GM21723 (cell line): Measurements from ENCODE around the gene SH3PXD2A.

Source experiments
- ATAC-seq: cut with Tn5 transposase; IDR thresholded peaks from one replicate; pipeline ENCODE4 v1.9.1; 2021; ENCODE audit warnings: mild to moderate bottlenecking, moderate library complexity; ENCODE audit not compliant: unreplicated experiment

Gene SH3PXD2A

DNA sequence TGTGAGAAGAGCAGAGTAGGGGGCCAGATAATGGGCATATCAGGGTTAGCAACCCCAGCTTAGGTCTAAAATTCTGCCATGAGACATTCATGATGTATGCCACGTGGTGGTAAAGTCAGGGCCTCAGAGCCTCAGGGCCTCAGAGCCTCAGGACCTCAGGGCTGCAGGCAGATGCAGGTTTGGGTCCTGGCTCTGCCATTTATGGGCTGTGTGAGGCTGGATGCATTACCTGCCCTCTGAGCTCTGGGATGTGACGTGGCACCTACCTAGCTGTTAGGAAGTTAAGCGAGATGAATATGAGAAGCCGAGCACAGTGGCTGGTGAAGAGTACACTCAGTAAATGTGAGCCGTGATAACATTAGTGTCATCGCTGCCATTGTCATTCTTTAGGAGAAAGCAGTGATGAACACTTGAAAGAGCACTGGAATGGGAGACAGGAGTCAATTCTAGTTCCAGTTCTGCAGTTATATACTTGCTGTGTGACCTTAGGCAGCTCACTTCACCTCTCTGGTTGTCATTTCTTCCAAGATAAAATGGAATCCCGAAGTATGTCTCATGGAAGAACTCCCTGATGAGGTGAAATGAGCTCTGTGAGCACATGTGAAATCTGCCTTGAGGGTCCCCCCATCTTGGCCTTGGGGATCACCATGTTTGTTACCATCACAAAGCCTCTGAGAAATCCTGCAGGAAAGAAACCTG lies 127.2 kb downstream of the SH3PXD2A start:
- ATAC-seq, result no peak

DNA sequence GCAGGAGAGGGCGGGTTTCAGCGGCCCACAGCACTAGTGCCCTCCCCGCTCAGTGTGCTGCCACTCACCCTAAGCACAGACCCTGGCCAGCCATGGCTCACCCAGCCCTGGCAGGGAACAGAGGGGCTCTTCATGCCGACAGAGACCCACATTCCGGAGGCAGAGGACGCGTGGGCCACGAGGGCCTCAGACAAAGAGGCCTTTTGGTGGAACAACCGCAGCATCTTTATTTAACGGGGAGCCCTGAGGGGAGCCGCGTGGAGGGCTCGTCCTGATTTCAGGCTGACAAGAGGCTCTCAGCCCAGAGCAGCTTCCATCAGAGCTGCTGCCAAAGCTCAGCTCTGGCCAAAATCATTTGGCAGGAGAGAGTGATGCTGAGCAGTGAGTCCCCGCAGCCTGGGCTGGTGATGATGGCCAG lies 127.8 kb downstream of the SH3PXD2A start:
- ATAC-seq, result no peak

DNA sequence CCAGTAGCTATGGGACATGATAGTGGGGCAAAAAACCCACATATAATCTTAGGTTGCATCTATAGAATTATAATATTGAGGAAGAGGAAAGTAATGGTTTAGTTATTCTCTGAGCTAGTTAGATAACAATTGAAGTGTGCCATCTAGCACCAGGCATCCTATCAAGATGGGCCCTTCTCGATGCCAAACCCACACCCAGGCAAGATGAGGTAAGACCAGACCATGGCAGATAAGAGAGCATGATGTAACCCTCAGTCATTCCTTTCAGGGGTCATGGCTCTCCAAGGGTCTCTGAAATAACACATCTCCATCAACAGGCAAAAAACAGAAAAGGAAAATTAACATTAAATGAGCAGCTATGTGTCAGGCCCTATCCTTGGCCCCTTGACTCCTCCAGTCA lies 128.7 kb downstream of the SH3PXD2A start:
- no peak for ATAC-seq

DNA sequence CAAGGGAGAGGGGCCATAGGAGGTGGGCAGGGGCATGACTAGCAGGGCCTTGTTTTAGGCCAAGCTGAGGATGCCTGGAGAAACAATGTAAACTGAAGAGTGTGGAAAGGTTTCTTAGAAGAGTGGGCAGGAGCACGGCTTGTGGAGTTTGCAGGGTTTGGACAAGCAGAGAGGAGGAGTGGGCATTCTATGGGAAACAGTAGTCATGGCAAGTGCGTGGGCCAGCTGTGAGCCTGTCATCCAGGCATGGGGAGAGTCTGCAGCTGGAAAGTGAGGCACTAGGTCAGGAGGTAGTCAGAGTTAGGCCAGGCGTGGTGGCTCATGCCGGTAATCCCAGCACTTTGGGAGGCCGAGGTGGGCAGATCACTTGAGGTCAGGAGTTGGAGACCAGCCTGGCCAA lies 130.1 kb downstream of the SH3PXD2A start:
- ATAC-seq, result no peak

DNA sequence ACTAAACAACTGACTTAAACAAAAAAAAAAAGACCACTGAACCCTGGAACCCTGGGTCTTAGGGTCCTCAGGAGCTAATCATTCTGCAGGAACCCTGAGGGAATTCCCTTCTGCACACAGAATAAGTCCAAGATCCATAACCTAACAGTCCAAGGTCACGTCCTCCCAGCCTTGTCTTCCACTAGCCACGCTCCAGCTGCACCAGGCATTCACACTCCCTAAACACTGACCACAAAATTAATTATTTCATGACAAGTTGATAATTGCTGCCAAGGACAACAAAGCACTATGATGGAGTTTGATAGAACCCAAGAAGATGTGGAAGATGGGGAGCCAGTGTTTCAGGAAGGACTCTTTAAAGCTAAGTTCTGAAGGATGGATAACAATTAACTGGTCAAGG lies 130.6 kb downstream of the SH3PXD2A start:
- no peak for ATAC-seq

DNA sequence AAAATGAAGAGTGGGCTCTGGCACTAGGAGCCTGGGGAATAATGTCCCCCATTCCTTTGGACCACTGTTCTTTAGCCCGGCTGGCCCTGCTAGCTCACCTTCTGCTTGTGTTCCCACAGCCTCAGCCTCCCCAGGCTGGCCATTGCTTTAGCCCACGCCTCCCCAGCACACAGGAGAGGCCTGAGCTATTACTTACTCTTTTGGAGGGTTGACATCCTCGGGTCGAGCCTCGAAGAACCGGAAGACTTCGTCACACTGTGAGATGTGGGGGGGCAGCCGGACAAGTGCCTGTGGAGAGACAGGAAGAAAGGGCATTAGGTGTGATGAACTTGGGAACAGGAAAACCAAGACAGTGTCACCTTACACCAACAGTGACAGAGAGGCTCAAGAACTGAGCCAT lies 131.3 kb downstream of the SH3PXD2A start:
- ATAC-seq, result no peak

DNA sequence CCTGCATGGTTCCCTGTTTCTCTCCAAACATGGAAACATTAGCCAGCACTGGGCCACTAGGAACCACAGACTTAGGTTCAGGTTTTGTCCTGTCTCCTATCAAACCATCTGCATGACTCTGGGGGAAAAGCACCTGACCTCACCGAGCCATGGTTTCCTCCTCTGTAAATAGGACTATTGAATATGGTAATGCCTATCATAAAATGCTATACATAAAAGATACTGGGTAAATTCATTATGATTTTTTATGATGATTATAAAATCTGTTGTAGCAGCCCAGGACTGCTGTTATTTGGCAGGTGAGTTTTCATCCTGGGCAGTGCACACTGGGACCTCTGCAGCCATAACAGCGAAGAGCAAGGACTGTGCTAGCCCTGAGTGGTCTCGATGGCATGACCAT lies 131.8 kb downstream of the SH3PXD2A start:
- ATAC-seq, result no peak

DNA sequence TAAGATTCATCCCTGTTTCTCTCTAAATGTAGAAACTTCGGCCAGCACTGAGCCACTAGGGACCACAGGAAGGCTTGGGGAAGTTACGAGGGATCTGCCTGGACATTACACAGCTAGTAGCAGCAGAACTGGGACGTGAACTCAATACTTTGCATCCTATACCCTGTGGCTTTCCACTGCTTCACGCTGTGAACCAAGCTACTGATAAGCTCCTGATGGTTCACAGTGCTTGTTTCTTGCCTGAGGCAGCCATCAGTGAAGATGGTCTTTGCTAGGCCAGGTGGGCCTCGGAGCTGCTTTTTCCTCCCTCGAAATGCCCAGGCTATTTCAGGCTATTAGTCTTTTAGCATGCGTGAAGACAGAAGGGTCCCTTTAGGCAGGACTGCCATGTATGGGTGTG lies 132.7 kb downstream of the SH3PXD2A start:
- ATAC-seq, result no peak

DNA sequence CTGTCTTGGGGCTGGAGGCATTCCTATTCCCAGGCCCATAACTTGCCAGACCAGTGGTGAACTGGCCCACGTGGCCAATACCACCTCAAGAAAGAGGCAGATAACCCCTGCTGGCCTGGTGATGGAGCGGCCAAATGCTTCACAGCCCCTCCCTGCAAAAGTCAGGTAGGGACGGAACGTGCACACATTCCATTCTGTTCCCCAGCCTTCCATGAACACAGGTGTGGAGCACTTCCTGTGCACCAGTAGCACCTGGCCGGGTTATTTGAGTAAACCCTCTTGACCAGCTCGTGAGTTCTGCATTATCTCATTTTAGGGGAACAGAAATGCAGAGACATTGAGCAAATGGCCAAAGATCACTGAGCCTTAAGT lies 134.4 kb downstream of the SH3PXD2A start:
- ATAC-seq, result no peak

DNA sequence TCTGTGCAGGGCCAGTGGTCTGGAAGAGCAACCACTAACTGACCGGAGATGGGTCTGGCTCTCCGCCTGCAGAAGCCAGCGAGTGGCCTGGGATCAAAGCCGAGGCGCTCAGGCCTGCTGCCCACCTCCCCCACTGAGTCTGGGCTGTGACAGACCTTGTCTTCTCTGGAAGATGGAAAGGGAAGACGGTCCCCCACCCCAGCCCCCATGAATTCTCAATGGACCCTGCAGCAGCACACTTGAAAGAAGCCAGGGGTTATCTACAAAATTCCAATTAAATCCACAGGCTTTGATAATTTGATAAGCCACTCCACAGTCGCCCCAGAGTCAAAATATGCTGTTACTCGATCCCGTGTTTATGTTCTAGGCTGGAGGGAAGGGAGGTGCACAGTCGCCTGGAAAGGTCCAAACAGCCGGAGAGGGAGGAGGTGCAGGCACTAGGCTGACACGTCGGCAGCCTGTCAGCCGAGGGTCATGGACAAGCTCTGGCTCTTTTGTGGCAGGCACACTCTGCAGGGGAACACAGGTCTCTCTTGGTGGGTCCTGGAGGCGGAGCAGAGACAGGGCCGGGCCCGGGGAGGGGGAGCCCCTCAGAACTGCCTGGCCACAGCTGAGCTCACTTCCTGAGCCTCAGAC lies 134.9 kb downstream of the SH3PXD2A start:
- ATAC-seq, result no peak

DNA sequence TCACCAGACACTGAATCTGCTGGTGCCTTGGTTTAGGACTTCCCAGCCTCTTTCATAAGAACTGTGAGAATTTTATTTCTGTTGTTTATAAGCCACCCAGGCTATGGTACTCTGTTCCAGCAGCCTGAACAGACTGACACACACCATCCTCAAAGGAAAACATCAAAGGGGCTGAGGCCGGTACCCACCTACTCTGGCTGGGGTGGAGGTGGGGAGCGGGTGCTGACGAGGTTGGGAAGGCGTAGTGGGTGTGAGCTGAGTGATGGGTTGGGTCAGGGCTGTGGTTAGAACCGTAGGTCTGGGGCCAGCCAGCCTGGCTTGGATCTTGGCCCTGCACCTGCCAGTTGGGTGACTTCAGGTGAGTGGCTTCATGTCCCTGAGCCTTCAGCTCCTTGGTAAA lies 136.3 kb downstream of the SH3PXD2A start:
- no peak for ATAC-seq

DNA sequence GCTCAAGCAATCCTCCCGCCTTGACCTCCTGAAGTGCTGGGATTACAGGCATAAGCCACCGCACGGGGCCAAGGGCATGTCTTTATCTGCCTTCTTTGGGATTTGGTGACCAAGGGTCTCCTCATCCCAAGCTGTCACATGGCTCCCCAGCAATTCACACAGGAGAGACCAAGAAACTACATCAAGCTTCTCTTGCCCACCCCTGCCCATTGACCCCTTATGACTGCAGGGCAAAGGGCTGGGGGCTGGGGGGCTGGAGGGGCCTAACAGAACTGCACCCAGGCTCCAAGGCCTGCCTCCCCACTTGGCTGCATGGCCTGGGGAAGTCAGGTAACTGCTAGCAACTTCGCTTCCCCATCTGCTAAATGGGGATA lies 137.1 kb downstream of the SH3PXD2A start:
- no peak for ATAC-seq

DNA sequence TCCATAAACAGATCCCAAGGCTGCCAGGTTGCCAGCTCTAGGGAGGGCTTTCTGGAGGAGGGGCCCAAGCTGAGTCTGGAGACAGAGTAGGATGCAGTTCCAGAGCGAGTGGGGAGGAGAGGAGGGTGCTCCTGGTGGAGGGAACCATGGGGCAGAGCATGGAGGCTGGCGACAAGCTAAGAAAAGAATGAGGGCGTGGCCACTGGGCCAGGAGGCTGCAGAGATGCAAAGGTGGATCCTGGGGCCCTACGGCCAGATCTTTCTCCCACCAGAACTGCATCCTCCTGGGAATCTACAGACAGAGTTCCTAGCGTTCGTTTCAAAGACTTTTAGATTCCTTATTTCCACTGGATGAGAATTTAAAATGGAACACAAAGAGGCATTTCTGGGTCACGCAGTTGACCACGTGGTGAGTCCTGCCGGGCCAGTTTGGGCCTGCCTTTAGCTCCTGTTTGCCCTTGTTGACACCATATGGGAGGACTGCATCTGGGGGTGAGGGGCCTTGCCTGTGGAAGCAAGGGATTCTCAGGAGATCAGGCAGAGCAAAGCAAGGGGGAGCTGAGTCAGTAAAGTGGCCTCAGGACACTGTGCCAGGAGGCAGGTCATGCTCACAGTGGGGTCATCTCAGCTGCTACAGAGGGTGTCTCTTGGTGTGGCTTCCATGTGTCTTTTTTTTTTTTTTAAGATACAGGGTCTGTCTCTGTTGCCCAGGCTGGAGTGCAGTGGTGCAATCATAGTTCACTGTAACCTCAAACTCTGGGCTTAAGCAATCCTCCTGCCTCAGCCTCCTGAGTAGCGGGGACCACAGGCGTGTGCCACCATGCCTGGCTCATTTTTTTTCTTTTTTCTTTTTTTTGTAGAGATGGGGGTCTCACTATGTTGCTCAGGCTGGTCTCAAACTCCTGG lies 137.8 kb downstream of the SH3PXD2A start:
- no peak for ATAC-seq

DNA sequence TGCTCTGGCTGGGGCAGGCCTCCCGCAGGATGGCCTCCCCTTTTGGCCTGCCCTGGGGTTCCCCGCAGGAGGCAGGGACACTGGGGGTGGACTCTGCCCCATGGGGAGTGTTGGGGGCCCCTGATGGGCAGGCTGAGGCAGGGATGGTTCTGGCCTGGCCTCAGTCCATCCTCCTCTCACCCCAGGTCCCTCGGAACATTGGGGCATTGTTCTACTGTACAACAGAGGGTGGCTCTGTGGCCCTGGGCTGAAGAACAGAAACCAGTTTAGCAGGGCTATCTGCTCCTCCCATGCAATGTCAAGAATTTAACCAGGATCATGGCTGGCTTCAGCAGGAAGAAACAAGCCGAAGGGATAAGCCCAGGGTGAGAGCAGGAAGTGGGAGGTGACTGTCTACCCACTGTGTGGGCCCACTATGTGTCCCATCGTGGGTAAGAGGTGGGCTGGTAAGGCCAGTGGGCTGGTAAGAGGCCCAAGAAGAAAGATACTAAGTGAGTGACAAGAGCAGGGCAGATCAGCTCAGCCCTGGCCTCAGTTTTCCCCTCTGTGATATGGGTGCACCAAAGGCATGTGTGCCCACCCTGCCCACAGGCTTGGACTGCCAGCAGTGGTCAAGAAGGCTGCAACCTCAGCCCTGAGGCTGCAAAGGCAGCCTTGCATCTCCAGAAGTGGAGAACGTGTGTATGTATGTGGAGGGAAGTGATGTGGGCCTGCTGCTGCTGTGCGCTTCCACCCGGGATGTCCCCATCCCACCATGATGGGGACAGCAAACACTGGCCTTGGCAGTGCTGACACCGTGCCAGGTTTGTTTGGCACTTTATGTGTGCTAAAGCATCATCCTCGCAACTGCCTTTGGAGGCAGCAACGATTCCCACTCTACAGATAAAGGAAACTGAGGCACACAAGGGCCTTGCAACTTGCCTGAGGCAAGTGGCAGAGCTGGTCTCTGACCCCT lies 138.9 kb downstream of the SH3PXD2A start:
- no peak for ATAC-seq

DNA sequence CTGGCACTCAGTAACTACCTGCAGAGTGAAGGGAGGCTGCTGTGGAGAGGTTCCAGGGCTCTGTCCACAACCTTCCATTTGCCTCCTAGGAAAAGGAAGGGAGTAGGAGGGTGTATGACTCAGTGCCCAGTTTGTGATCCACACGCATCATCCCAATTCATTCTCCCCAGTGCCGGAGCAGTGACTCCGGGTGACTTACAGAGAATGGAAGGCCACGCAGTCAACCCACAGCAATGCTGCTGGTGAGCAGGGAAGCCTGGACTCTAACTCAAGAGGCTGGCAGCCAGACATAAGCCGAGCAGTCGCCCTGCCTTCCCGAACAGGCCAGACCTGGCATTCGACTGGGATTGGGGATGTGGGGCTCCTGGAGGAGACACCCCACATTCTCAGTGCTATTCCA lies 139.9 kb downstream of the SH3PXD2A start:
- ATAC-seq, result no peak

DNA sequence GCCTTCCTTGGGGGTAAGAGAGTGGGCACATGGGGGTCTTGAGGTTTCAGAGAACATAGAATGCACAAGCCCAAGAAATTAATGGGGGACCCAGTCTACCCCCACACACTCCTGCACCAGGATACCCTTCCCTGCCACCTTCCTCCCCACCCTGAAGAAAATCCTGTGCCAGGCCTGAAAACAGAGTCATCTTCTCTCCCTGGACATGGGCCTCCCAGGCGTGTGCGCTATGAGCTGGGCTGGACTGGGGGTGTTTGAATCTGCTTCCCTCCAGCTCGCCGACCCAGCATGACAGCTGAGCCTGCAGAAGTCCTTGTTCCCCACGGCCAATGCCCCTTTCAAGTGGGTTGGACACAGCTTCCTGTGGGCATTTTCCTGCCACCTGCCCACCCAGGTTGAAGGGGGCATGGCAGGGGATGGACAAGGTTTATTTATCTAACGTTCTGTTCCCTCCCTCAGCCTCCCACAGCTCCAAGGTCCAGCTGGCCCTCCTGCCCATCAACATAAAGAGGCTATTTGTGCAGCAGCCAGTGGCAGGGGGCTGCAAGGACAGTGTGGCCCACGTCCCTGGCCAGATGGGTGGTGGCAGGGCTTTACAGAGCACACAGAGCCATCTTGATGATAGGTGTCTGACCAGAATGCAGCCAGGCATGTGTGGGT lies 141.0 kb downstream of the SH3PXD2A start:
- no peak for ATAC-seq

DNA sequence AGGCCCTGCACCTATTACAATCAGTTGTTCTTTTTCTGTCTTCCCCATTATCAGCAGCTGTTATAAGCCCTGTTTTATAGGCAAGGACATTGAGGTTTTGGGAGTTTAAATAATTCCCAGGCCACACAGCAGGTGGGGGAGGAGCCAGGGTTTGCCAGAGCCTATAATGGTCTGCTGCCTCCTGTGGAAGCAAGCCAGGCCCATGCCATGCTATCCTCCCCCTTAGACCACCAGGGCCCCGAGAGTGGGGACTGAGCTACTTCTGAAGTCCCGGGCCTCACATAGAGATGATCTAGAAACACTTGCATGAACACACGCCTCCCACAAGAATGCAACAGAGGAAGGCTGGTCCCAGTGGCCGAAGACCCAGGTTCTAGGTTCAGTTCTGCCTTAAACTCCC lies 141.7 kb downstream of the SH3PXD2A start:
- ATAC-seq, result no peak

DNA sequence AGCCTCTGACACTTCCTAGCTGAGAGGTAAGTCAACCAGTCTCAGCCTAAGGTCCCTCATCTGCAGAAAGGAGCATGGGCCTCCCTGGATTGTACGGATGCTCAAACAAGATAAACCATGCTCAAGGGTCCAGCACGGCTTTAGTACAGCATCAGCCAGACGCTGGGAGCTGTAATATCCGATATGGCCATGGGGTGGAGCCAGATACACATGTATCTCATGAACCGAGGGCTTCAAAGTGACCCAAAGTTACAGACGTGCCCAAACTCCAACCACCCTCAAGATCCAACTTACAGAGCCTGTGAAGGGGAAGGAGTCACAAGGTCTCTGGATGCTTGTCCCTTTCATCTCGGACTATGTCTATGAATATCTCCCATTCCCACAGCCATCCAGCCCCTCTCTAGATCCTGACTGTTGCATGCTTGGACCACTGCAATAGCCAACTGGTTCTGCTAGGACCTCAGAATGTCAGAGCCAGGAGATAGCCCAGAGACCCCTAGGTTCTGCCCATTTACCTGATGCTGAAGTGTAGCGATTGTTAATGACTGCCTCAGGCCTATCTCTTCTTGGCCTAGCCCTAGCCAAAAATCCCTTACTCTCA lies 142.4 kb downstream of the SH3PXD2A start:
- peak; percentile 81 for ATAC-seq

DNA sequence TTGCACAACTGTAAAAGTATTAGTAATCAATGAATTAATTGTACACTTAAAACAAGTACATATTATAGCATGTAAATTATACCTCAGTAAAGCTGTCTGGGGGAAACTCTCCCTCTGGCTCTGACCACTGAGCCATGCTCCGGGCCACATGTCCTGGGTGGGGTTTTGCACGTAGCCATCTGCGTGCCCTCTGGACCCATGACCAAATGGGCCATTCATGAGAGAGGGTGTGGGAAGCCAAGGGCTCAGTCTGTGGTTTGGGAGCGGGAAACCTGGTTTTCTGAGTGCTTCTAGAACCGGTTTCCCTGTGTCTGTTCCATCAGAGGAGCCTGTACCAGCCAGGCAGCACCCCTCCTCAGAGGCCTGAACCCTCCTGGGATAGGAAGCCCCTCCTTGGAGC lies 143.2 kb downstream of the SH3PXD2A start:
- no peak for ATAC-seq
